Measurements from ENCODE around the gene PPM1H. TPM values are rescaled to one million over a fixed set of nuclear protein-coding genes. Genes with fewer than 3 reads are reported as not detected.

PPM1H gene
- total and polyA plus RNA-seq, 2 of the 8 experiments (the other 6 are each of a cell fraction or from before 2014, with no cell fraction given), result 16.4 to 36.1 TPM

GRCh38 chr12:62724947-62725451, 210.0 kb downstream of the PPM1H start (continued):
- 0 out of 2 replicates have a peak, but pooled peaks have one; percentile 42 for TF ChIP-seq ATF2 (IDR thresholded peaks at IDR 0.05; ENCODE audit: low read length)
- peak; percentile 95 for TF ChIP-seq SP1 (IDR thresholded peaks at IDR 0.05; ENCODE audit: low read depth, low read length)
- TF ChIP-seq RBBP5 (IDR thresholded peaks at IDR 0.05; ENCODE audit: borderline replicate concordance, low read depth, low read length), result peak; percentile 71; the same call in 1 of the 2 replicates
- peak in 1 of 2 experiments; percentile 25; a peak in 1 of 3 replicates for TF ChIP-seq POLR2A (IDR thresholded peaks at IDR 0.05; ENCODE audit: control extremely low read depth in 1 of 2, low read depth in 2 of 2, low read length in 2 of 2)
- peak; percentile 96 for TF ChIP-seq JUN (IDR thresholded peaks at IDR 0.05; ENCODE audit: low read depth, low read length)
- TF ChIP-seq EGR1 (IDR thresholded peaks at IDR 0.05; ENCODE audit: borderline replicate concordance, low read depth, low read length), result peak; percentile 76
- TF ChIP-seq JUND (IDR thresholded peaks at IDR 0.05; ENCODE audit: low read length), result peak; percentile 99
- no peak for TF ChIP-seq MAX (IDR thresholded peaks at IDR 0.05)
- TF ChIP-seq ATF3 (IDR thresholded peaks at IDR 0.05; ENCODE audit: insufficient read depth, low read depth, low read length), result peak; percentile 60
- TF ChIP-seq BACH1 (IDR thresholded peaks at IDR 0.05; ENCODE audit: low read length), result peak; percentile 78
- TF ChIP-seq EP300 (IDR thresholded peaks at IDR 0.05; ENCODE audit: borderline replicate concordance in 1 of 2, low read depth in 2 of 2, low read length in 2 of 2), result peak in 1 of 2 experiments; percentile 84; a peak in 1 of 3 replicates
- TF ChIP-seq CREB1 (IDR thresholded peaks at IDR 0.05), result 0 out of 2 replicates have a peak, but pooled peaks have one; percentile 23
- peak; percentile 95 for TF ChIP-seq TEAD4 (IDR thresholded peaks at IDR 0.05; ENCODE audit: low read depth, low read length)
